Stomach (tissue), 9 donors: Measurements from ENCODE around the gene SEL1L. TPM values are rescaled to one million over a fixed set of nuclear protein-coding genes. Genes with fewer than 3 reads are reported as not detected.

Experiments
- DNase-seq, 2 donors: peaks; one replicate each; pipeline versions ENCODE4 v3.0.0 to v3.0.0-alpha.2; 2013 to 2019
- H3K27ac ChIP-seq, 5 donors: fragments of 200-600 bp in 4 of 5; sonication (generic) in 4 of 5; one replicate each; pipeline ENCODE4 v1.5.1; 2013 to 2019; ENCODE audit warnings: mild to moderate bottlenecking in 1 of 5, moderate library complexity in 1 of 5
- H3K27me3 ChIP-seq, 3 donors: fragments of 200-600 bp; sonication (generic); one replicate each; pipeline ENCODE4 v1.5.1; 2017 to 2019; ENCODE audit warnings: mixed run types in 1 of 3
- H3K36me3 ChIP-seq, 4 donors: fragments of 200-600 bp; sonication (generic); 1 replicate in 3 of 4; 2 replicates in 1 of 4; pipeline ENCODE4 v1.5.1; 2016 to 2019
- H3K4me1 ChIP-seq, 4 donors: fragments of 200-600 bp; sonication (generic); one replicate each; pipeline ENCODE4 v1.5.1; 2016 to 2019
- H3K4me3 ChIP-seq, 4 donors: fragments of 200-600 bp; sonication (generic) in 3 of 4; one replicate each; pipeline ENCODE4 v1.5.1; 2016 to 2019; ENCODE audit warnings: mild to moderate bottlenecking in 1 of 4
- H3K9me3 ChIP-seq, 4 donors: fragments of 200-600 bp; sonication (generic); one replicate each; pipeline ENCODE4 v1.5.1; 2016 to 2019
- EP300 ChIP-seq: sonication (generic); formaldehyde crosslinking; IDR thresholded peaks from one replicate; pipeline ENCODE4 v1.6.1; 2017; ENCODE audit warnings: antibody characterized with exemption
- POLR2A ChIP-seq, 4 donors: fragments of 450-650 bp; IDR thresholded peaks; one replicate each; pipeline ENCODE4 v1.6.1; 2016; ENCODE audit warnings: antibody characterized with exemption in 4 of 4, control low read depth in 2 of 4, mild to moderate bottlenecking in 1 of 4, moderate library complexity in 1 of 4
- POLR2AphosphoS5 ChIP-seq, 3 donors: sonication (generic); formaldehyde crosslinking; IDR thresholded peaks; one replicate each; pipeline ENCODE4 v1.6.1; 2016; ENCODE audit warnings: antibody characterized with exemption in 3 of 3
- WGBS, 5 donors: extraction: QIAGEN DNeasy Blood & Tissue Kit in 3 of 5; methylation state at CpG; one replicate each; pipeline versions ENCODE4 v1.1.5 to v1.1.7; 2013 to 2018; 5-methylcytosine and 5-hydroxymethylcytosine counted together
- intact Hi-C: fragments of 100-400 bp; cut with DNase I; formaldehyde crosslinking; loops from one replicate; pipeline ENCODE4 v1.15.1; 2023; ENCODE audit warnings: low total_unique reads
- polyA plus RNA-seq, 3 donors: library from polyadenylated mRNA; stranded (reverse); fragments of 200-250 nt; gene quantifications; one replicate each; pipeline ENCODE4 v1.2.3, GENCODE V29; 2013
- total RNA-seq, 5 donors: library from RNA; depleted of rRNA; stranded (reverse); fragments of >200 nt; gene quantifications; one replicate each; pipeline versions ENCODE4 v1.1.0 to v1.2.3, GENCODE V29; 2014 to 2016
- TF ChIP-seq, protein P1 (sequence below), 7 experiments: fragments of 450-650 bp in 4 of 7; fragments of 200-600 bp in 3 of 7; sonication (generic) in 3 of 7; IDR thresholded peaks; one replicate each; pipeline ENCODE4 v1.5.1; 2016 to 2019; ENCODE audit warnings: antibody characterized with exemption in 7 of 7, control low read depth in 2 of 7, mild to moderate bottlenecking in 1 of 7
- donor health status: healthy with polysubstance abuse.
- donor health status: Bipolar disorder and iron deficiency.
- donor health status: healthy.

SEL1L gene
- total and polyA plus RNA-seq, 8 donors, result 5.0 to 175 (median 12.8) TPM

- intact Hi-C loops, result no loop called here
- TF ChIP-seq POLR2AphosphoS5 (IDR thresholded peaks at IDR 0.05), result no peak
- DNase-seq, result no peak
Observed at GRCh38 chr14:81449576-81449975, 84.1 kb downstream of the SEL1L start.

GRCh38 chr14:81449114-81449513 is 84.5 kb downstream of the SEL1L start:
- peak in 1 of 2 donors; percentile 48 for DNase-seq
- H3K4me3 ChIP-seq, result no peak overlapping the region
- intact Hi-C loops, result no loop called here
- peaks cover 0 to 23% (median 8%) of the 10 kb centered on the region in 4 donors for H3K4me1 ChIP-seq
- TF ChIP-seq POLR2A (IDR thresholded peaks at IDR 0.05) (no peak), EP300 (peak; percentile 19), POLR2AphosphoS5 (IDR thresholded peaks at IDR 0.05) (peak in 2 of 3 donors; percentile 6 to 11)
- TF ChIP-seq, protein P1, sequence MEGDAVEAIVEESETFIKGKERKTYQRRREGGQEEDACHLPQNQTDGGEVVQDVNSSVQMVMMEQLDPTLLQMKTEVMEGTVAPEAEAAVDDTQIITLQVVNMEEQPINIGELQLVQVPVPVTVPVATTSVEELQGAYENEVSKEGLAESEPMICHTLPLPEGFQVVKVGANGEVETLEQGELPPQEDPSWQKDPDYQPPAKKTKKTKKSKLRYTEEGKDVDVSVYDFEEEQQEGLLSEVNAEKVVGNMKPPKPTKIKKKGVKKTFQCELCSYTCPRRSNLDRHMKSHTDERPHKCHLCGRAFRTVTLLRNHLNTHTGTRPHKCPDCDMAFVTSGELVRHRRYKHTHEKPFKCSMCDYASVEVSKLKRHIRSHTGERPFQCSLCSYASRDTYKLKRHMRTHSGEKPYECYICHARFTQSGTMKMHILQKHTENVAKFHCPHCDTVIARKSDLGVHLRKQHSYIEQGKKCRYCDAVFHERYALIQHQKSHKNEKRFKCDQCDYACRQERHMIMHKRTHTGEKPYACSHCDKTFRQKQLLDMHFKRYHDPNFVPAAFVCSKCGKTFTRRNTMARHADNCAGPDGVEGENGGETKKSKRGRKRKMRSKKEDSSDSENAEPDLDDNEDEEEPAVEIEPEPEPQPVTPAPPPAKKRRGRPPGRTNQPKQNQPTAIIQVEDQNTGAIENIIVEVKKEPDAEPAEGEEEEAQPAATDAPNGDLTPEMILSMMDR (IDR thresholded peaks at IDR 0.05), result no peak
- 4 to 19% (median 14%) methylated on average over 4 of the region's 4 CpGs for WGBS, 5 donors
- no peaks in the 10 kb centered on the region for H3K36me3 ChIP-seq
- peaks cover 0 to 24% (median 0%) of the 10 kb centered on the region in 3 donors for H3K27me3 ChIP-seq
- no peaks in the 10 kb centered on the region for H3K9me3 ChIP-seq
- H3K27ac ChIP-seq, result no peak overlapping the region

More at GRCh38 chr14:81449576-81449975, 84.1 kb downstream of the SEL1L start:
- Histone ChIP-seq H3K27ac (peak overlapping the region in 1 of 5 donors; percentile 52), H3K4me3 (no peak overlapping the region), H3K27me3 (peaks cover 0 to 23% (median 0%) of the 10 kb centered on the region in 3 donors), H3K36me3 (no peaks in the 10 kb centered on the region), H3K4me1 (peaks cover 0 to 23% (median 8%) of the 10 kb centered on the region in 4 donors), H3K9me3 (no peaks in the 10 kb centered on the region)
- 52 to 68% (median 66%) methylated on average over 6 of the region's 6 CpGs for WGBS, 5 donors

GRCh38 chr14:81447021-81447764 is 86.5 kb downstream of the SEL1L start:
- no peaks in the 10 kb centered on the region for H3K36me3 ChIP-seq
- 75 to 85% (median 81%) methylated on average over 3 of the region's 3 CpGs for WGBS, 5 donors
- peaks cover 0 to 18% (median 8%) of the 10 kb centered on the region in 4 donors for H3K4me1 ChIP-seq
- H3K27me3 ChIP-seq, result peaks cover 0 to 40% (median 0%) of the 10 kb centered on the region in 3 donors
- DNase-seq, result no peak
- no peaks in the 10 kb centered on the region for H3K9me3 ChIP-seq
- intact Hi-C loops, result no loop called here
- no peak for TF ChIP-seq EP300
- TF ChIP-seq POLR2AphosphoS5 (IDR thresholded peaks at IDR 0.05), result no peak
- TF ChIP-seq POLR2A (IDR thresholded peaks at IDR 0.05), result no peak
- TF ChIP-seq, protein P1 (IDR thresholded peaks at IDR 0.05), result no peak
- no peak overlapping the region for H3K27ac ChIP-seq
- no peak overlapping the region for H3K4me3 ChIP-seq

DNA sequence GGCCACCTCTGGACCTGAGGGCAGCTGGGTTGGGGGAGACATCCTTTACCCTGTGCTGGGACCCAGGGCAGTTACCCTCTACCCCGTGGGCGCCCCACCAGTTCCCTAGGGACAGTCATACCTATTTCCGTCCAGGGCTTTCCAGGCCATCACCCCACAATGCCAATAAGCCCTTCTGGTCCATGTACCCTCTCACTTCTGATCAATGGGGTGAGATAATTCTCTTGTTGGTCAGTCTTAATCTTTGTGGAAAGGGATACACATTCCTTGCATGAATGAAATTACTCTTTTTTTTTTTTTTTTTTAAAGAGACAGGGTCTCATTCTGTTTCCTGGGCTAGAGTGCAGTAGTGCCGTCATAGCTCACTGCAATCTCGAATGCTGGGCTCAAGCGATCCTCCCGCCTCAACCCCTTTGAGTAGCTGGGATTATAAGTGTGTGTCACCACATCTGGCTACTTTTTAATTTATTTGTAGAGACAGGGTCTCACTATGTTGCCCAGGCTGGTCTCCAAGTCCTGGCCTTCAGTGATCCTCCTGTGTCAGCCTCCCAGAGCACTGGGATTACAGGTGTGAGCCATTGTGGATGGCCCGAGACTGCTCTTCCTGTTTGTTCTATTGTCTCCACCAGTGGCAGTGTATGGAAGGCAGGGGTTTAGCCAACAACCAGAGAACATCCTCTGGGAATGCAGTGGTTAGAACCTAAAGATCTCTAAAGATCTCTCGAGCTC is 87.2 kb downstream of the SEL1L start:
- Histone ChIP-seq H3K36me3 (no peaks in the 10 kb centered on the region), H3K27ac (no peak overlapping the region), H3K4me1 (peaks cover 0 to 18% (median 8%) of the 10 kb centered on the region in 4 donors), H3K9me3 (no peaks in the 10 kb centered on the region), H3K27me3 (peaks cover 0 to 46% (median 0%) of the 10 kb centered on the region in 3 donors), H3K4me3 (no peak overlapping the region)
- DNase-seq, result no peak
- WGBS, 5 donors, result 90 to 92% (median 91%) methylated on average over 9 of the region's 9 CpGs
- intact Hi-C loops, result no loop called here
- TF ChIP-seq, protein P1 (IDR thresholded peaks at IDR 0.05), result no peak
- TF ChIP-seq POLR2AphosphoS5 (IDR thresholded peaks at IDR 0.05) (no peak), POLR2A (IDR thresholded peaks at IDR 0.05) (no peak), EP300 (no peak)
